KMS-11 (cell line): Measurements from ENCODE around the gene WFDC1.

Source experiments
- H2AFZ ChIP-seq: fragments of 200-600 bp; sonication (generic); 2 replicates; pipeline ENCODE4 v1.6.1; 2016; ENCODE audit warnings: antibody characterized with exemption, mixed run types, low read depth
- H3K27ac ChIP-seq: fragments of 200-600 bp; sonication (generic); 2 replicates; pipeline ENCODE4 v1.6.1; 2016; ENCODE audit warnings: mild to moderate bottlenecking, mixed run types
- H3K27me3 ChIP-seq: fragments of 200-600 bp; sonication (generic); 2 replicates; pipeline ENCODE4 v1.6.1; 2017; ENCODE audit warnings: mild to moderate bottlenecking, low read depth, mixed run types, moderate library complexity; ENCODE audit not compliant: insufficient read depth
- H3K36me3 ChIP-seq: fragments of 200-600 bp; sonication (generic); 2 replicates; pipeline ENCODE4 v1.6.1; 2017; ENCODE audit warnings: mild to moderate bottlenecking, mixed run types; ENCODE audit not compliant: insufficient read depth
- H3K4me1 ChIP-seq: fragments of 200-600 bp; sonication (generic); 2 replicates; pipeline ENCODE4 v1.6.1; 2016; ENCODE audit warnings: mild to moderate bottlenecking, low read depth, mixed run types; ENCODE audit not compliant: poor library complexity, severe bottlenecking
- H3K4me2 ChIP-seq: fragments of 200-600 bp; sonication (generic); 2 replicates; pipeline ENCODE4 v1.7.0; 2016; ENCODE audit warnings: mild to moderate bottlenecking, mixed run types
- H3K4me3 ChIP-seq: fragments of 200-600 bp; sonication (generic); IDR thresholded peaks from 2 replicates; pipeline ENCODE4 v1.6.1; 2017; ENCODE audit warnings: low read depth, low read length, mixed read lengths; ENCODE audit not compliant: insufficient read depth
- H3K79me2 ChIP-seq: fragments of 200-600 bp; sonication (generic); 2 replicates; pipeline ENCODE4 v1.6.1; 2016; ENCODE audit warnings: low read depth, mixed run types; ENCODE audit not compliant: insufficient read depth
- H3K9ac ChIP-seq: fragments of 200-600 bp; sonication (generic); 2 replicates; pipeline ENCODE4 v1.6.1; 2016; ENCODE audit warnings: mild to moderate bottlenecking, mixed run types
- H4K20me1 ChIP-seq: fragments of 200-600 bp; sonication (generic); 2 replicates; pipeline ENCODE4 v1.6.1; 2016; ENCODE audit warnings: mild to moderate bottlenecking, mixed run types; ENCODE audit not compliant: insufficient read depth
- TF ChIP-seq, protein P1 (sequence below): fragments of 200-600 bp; sonication (generic); conservative IDR thresholded peaks from 2 replicates; pipeline ENCODE4 v1.6.1; 2017; ENCODE audit warnings: low read depth, mild to moderate bottlenecking, antibody characterized with exemption, low read length, moderate library complexity, mixed read lengths

Gene WFDC1

DNA sequence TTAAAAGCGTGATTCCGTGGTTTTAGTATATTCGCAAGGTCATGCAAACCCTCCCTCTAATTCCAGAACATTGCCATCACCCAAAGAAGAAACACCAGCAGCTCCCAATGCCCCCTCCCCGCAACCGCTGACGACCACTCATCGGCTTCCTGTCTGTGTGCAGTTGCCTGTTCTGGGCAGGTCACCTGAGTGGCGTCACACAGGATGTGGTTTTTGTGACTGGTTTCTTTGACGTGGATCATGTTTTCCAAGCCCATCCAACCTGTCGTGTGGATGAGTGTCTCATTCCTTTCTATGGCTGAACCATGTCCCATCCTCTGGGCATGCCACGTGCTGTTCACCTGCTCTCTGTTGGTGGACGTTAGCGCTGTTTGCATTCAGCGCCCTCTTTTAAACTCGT lies 65.5 kb downstream of the WFDC1 start:
- Histone ChIP-seq H3K9ac (no peak overlapping the region), H2AFZ (no peak overlapping the region), H3K4me1 (no peaks in the 10 kb centered on the region), H3K36me3 (no peaks in the 10 kb centered on the region), H3K79me2 (no peaks in the 10 kb centered on the region), H4K20me1 (no peaks in the 10 kb centered on the region), H3K27me3 (peaks cover 38% of the 10 kb centered on the region; the same call in 1 of the 2 replicates), H3K4me3 (no peak overlapping the region), H3K27ac (no peak overlapping the region), H3K4me2 (no peak overlapping the region)
- TF ChIP-seq, protein P1, sequence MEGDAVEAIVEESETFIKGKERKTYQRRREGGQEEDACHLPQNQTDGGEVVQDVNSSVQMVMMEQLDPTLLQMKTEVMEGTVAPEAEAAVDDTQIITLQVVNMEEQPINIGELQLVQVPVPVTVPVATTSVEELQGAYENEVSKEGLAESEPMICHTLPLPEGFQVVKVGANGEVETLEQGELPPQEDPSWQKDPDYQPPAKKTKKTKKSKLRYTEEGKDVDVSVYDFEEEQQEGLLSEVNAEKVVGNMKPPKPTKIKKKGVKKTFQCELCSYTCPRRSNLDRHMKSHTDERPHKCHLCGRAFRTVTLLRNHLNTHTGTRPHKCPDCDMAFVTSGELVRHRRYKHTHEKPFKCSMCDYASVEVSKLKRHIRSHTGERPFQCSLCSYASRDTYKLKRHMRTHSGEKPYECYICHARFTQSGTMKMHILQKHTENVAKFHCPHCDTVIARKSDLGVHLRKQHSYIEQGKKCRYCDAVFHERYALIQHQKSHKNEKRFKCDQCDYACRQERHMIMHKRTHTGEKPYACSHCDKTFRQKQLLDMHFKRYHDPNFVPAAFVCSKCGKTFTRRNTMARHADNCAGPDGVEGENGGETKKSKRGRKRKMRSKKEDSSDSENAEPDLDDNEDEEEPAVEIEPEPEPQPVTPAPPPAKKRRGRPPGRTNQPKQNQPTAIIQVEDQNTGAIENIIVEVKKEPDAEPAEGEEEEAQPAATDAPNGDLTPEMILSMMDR = no peak

- H3K4me2 ChIP-seq = no peak overlapping the region
- no peak overlapping the region for H3K27ac ChIP-seq
- no peaks in the 10 kb centered on the region for H4K20me1 ChIP-seq
- H3K27me3 ChIP-seq = peaks cover 41% of the 10 kb centered on the region
- no peaks in the 10 kb centered on the region for H3K79me2 ChIP-seq
- H2AFZ ChIP-seq = no peak overlapping the region
- TF ChIP-seq, protein P1 = no peak
- H3K4me1 ChIP-seq = no peaks in the 10 kb centered on the region
- no peak overlapping the region for H3K9ac ChIP-seq
- H3K4me3 ChIP-seq = no peak overlapping the region
- H3K36me3 ChIP-seq = no peaks in the 10 kb centered on the region
Measured at GRCh38 chr16:84360748-84361147, 66.1 kb downstream of the WFDC1 start.

- TF ChIP-seq, protein P1 = no peak
Measured at GRCh38 chr16:84361546-84361945, 66.9 kb downstream of the WFDC1 start.

DNA sequence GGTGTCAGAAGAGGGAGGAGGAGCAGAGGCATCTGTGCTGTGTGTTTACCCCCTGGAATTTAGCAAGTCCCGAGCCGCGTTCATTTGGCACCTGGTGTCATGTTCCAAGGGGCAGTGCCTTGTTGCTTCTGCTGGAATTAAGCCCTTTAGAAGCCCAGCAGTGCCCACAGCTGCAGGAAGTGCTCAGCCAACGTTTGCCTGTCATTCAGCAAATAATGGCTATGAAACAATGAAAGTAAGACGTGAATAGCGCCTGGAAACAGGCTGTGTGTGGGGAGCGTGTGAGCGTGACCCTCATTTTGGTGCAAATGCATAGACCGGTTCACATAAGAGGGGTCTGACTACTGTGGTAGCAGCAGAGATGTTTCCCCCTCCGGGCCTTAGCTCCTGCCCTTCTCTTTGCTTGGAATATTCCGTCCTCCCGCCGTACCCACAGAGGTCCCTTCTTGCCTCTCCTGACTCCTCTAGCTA lies 67.8 kb downstream of the WFDC1 start:
- Histone ChIP-seq H3K79me2 (no peaks in the 10 kb centered on the region), H3K4me3 (no peak overlapping the region), H3K4me2 (no peak overlapping the region), H3K4me1 (no peaks in the 10 kb centered on the region), H4K20me1 (no peaks in the 10 kb centered on the region), H2AFZ (no peak overlapping the region), H3K27ac (no peak overlapping the region), H3K27me3 (peaks cover 43% of the 10 kb centered on the region), H3K36me3 (no peaks in the 10 kb centered on the region), H3K9ac (no peak overlapping the region)
- TF ChIP-seq, protein P1 = no peak

More at GRCh38 chr16:84361546-84361945, 66.9 kb downstream of the WFDC1 start:
- Histone ChIP-seq H3K79me2 (no peaks in the 10 kb centered on the region), H2AFZ (no peak overlapping the region), H3K4me1 (no peaks in the 10 kb centered on the region), H4K20me1 (no peaks in the 10 kb centered on the region), H3K4me2 (no peak overlapping the region), H3K4me3 (no peak overlapping the region), H3K36me3 (no peaks in the 10 kb centered on the region), H3K27me3 (peaks cover 41% of the 10 kb centered on the region), H3K27ac (no peak overlapping the region), H3K9ac (no peak overlapping the region)
